Metanephros (tissue), 1 donor: ENCODE measurements around the gene GPHN. TPM values are rescaled to one million over a fixed set of nuclear protein-coding genes. Genes with fewer than 3 reads are reported as not detected.

Source experiments
- total RNA-seq: library from RNA; depleted of rRNA; stranded (reverse); fragments of >200 nt; gene quantifications from one replicate; pipeline ENCODE4 v1.2.3, GENCODE V29; 2014

The GPHN gene
- 55.1 TPM for total RNA-seq

DNA sequence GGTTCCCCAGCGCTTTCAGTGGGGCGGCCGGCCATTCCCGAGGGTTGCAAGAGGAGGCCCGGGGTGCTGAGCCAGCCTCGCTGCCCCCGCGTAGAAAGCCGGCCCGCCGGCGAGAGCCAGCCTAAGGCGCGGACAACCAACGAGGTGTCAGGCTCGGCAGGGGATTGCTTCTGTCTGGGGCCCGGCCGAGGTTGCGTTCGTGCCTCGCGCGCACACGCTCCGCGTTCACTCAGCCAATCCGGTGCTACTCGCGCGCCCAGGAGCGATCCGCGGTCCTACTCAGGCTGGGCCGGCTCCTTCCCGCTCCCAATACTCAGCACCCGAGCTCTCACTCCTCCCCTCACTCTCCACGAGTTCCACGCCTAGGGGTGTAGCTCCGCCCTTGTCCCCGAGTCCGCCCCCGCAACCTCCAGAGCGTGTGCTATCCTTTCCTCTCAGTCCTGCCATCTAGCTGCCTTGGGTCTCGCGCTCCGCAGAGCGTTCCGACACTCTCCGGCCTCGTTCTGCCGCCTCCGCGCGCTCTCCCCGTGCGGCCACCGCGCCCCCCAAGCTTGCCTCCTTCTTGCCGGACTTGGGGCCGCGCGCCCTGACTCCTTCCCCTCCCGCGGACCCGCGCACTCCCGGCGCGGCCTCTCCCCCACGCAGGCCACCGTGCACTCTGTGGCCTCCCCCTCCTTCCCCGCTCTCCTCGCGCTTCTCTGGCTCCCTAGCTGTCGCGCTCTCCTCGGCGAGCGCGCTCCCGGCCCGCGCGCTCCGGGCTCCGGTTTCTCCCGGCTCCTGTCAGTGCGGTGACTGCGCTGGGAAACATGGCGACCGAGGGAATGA lies at the start of gene GPHN:
GPHN (plus strand) TSS at position 426 of the 825 bp plus-strand sequence.

DNA sequence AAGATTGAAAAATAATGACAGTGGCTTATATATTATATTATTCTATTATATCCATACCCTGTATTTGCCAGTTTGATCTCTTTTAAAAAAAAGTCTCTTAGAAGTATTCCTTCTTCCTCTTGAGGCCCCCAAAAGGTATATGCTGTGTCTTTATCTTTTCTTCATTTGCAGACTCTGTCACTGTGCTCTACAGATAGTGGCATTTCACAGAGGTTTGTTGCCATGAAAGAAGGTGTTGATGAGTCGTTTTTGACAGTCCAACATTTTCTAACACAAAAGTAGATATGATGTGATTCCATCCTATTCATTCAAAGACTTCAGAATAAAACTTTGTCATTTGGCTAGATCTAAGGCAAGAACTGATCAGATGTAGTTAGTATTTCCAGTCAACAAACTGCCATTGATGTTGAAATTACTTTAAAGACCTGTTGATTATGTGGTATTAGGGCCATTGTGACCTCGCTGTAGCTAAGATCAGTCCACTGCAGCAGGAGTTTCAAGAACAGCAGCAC lies 22.0 kb upstream of the GPHN start, which contains the start of gene CCDC196:
CCDC196 (plus strand) TSS at position 462 of the 512 bp plus-strand sequence. CDS start 132 bp downstream, outside the sequence.

Other genes with a start within 250 kb of the GPHN start
- not detected for gene CCDC196, start 21.8 kb upstream of the GPHN start, total RNA-seq